GM12878 (cell line): ENCODE results near the gene SCARF1.

Experiments used
- BHLHE40 ChIP-seq, 2 experiments: fragments of 450-650 bp in 1 of 2; IDR thresholded peaks; 2 replicates each; pipeline ENCODE4 v1.6.1; 2011 to 2017; ENCODE audit warnings: low read depth in 2 of 2, borderline replicate concordance in 1 of 2, improper control_type of control experiment in 1 of 2, low read length in 1 of 2, mild to moderate bottlenecking in 1 of 2
- BMI1 ChIP-seq: fragments of 450-650 bp; IDR thresholded peaks from 2 replicates; pipeline ENCODE4 v1.6.1; 2016; ENCODE audit warnings: mild to moderate bottlenecking, moderate library complexity, borderline replicate concordance
- CTCF ChIP-seq, 3 experiments: IDR thresholded peaks in 2 of 3; conservative IDR thresholded peaks in 1 of 3; 2 replicates each; pipeline ENCODE4 v1.5.1; 2011; ENCODE audit warnings: low read depth in 3 of 3, low read length in 3 of 3, mild to moderate bottlenecking in 3 of 3, control low read depth in 2 of 3, moderate library complexity in 2 of 3, inconsistent platforms in 1 of 3, mixed read lengths in 1 of 3; ENCODE audit not compliant: control insufficient read depth in 2 of 3, insufficient read depth in 1 of 3; ENCODE audit errors: extremely low read depth in 1 of 3
- ESRRA ChIP-seq: IDR thresholded peaks from 2 replicates; pipeline ENCODE4 v1.6.1; 2012; ENCODE audit warnings: mild to moderate bottlenecking, low read length, improper control_type of control experiment
- ETV6 ChIP-seq, 2 experiments: fragments of 450-650 bp in 1 of 2; IDR thresholded peaks in 1 of 2; conservative IDR thresholded peaks in 1 of 2; 2 replicates each; pipeline ENCODE4 v1.6.1; 2014; ENCODE audit warnings: antibody characterized with exemption in 1 of 2, borderline replicate concordance in 1 of 2, low read depth in 1 of 2, mild to moderate bottlenecking in 1 of 2, moderate library complexity in 1 of 2
- EZH2 ChIP-seq: IDR thresholded peaks from 2 replicates; pipeline ENCODE4 v1.6.1; 2012; ENCODE audit warnings: low read depth, mild to moderate bottlenecking, control low read depth, inconsistent platforms, low read length, borderline replicate concordance; ENCODE audit not compliant: control insufficient read depth
- IRF3 ChIP-seq: fragments of 450-650 bp; IDR thresholded peaks from 2 replicates; pipeline ENCODE4 v1.6.1; 2014; ENCODE audit warnings: mild to moderate bottlenecking
- NFYA ChIP-seq: IDR thresholded peaks from 2 replicates; pipeline ENCODE4 v1.6.1; 2011; ENCODE audit warnings: low read depth, mild to moderate bottlenecking, low read length, improper control_type of control experiment, borderline replicate concordance
- SUZ12 ChIP-seq: fragments of 200-600 bp; sonication (generic); IDR thresholded peaks from one replicate; pipeline ENCODE4 v1.6.1; 2018; ENCODE audit warnings: antibody characterized with exemption, mild to moderate bottlenecking; ENCODE audit not compliant: unreplicated experiment
- USF2 ChIP-seq: IDR thresholded peaks from 2 replicates; pipeline ENCODE4 v1.6.1; 2011; ENCODE audit warnings: low read depth, low read length, improper control_type of control experiment, borderline replicate concordance

- TF ChIP-seq CTCF (IDR thresholded peaks at IDR 0.05 in 2 of 3, conservative IDR thresholded peaks at IDR 0.05 in 1 of 3; ENCODE audit: control insufficient read depth in 2 of 3, extremely low read depth in 1 of 3, insufficient read depth in 1 of 3, low read depth in 3 of 3, low read length in 3 of 3) (no peak), BHLHE40 (IDR thresholded peaks at IDR 0.05; ENCODE audit: borderline replicate concordance in 1 of 2, low read depth in 2 of 2, low read length in 1 of 2) (no peak), USF2 (no peak), ETV6 (conservative IDR thresholded peaks at IDR 0.05 in 1 of 2, IDR thresholded peaks at IDR 0.05 in 1 of 2; ENCODE audit: borderline replicate concordance in 1 of 2, low read depth in 1 of 2) (no peak), IRF3 (no peak), NFYA (no peak), SUZ12 (no peak), ESRRA (no peak), BMI1 (no peak), EZH2 (no peak)
Observed at GRCh38 chr17:1636732-1637285, 8.7 kb downstream of the SCARF1 start.
